ENCODE results near the gene WDR27.

GRCh38 chr6:169566319-169566718 lies 135.5 kb downstream of the WDR27 start:
- TF ChIP-seq MYC (IDR thresholded peaks at IDR 0.05; ENCODE audit: low read depth, low read length): no peak
- TF ChIP-seq, protein P1, sequence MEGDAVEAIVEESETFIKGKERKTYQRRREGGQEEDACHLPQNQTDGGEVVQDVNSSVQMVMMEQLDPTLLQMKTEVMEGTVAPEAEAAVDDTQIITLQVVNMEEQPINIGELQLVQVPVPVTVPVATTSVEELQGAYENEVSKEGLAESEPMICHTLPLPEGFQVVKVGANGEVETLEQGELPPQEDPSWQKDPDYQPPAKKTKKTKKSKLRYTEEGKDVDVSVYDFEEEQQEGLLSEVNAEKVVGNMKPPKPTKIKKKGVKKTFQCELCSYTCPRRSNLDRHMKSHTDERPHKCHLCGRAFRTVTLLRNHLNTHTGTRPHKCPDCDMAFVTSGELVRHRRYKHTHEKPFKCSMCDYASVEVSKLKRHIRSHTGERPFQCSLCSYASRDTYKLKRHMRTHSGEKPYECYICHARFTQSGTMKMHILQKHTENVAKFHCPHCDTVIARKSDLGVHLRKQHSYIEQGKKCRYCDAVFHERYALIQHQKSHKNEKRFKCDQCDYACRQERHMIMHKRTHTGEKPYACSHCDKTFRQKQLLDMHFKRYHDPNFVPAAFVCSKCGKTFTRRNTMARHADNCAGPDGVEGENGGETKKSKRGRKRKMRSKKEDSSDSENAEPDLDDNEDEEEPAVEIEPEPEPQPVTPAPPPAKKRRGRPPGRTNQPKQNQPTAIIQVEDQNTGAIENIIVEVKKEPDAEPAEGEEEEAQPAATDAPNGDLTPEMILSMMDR (IDR thresholded peaks at IDR 0.05; ENCODE audit: low read depth, low read length): no peak
- TF ChIP-seq MAX (IDR thresholded peaks at IDR 0.05; ENCODE audit: low read depth, low read length): no peak
